Stimulated activated CD4-positive, alpha-beta T cell treated with anti-CD3 and anti-CD28 coated beads, Interleukin-2, amount 100 ng/mL, for 48 hours (primary cell): ENCODE data around the gene LIN28B.
"Not testable (repeated sequence)": the region's sequence is repeated elsewhere in the genome, so short reads cannot be mapped to it uniquely, and the experiment has no call there.

Experiments
- DNase-seq, 2 donors: peaks; one replicate each; pipeline ENCODE4 v3.0.0-alpha.2; 2020

LIN28B gene

GRCh38 chr6:104956731-104957294 is at the start of gene LIN28B:
Gene LIN28B, plus strand, starts transcription at chr6:104957107. Its CDS starts 144 bp downstream, at chr6:104957251.
- DNase-seq: no peak

DNA sequence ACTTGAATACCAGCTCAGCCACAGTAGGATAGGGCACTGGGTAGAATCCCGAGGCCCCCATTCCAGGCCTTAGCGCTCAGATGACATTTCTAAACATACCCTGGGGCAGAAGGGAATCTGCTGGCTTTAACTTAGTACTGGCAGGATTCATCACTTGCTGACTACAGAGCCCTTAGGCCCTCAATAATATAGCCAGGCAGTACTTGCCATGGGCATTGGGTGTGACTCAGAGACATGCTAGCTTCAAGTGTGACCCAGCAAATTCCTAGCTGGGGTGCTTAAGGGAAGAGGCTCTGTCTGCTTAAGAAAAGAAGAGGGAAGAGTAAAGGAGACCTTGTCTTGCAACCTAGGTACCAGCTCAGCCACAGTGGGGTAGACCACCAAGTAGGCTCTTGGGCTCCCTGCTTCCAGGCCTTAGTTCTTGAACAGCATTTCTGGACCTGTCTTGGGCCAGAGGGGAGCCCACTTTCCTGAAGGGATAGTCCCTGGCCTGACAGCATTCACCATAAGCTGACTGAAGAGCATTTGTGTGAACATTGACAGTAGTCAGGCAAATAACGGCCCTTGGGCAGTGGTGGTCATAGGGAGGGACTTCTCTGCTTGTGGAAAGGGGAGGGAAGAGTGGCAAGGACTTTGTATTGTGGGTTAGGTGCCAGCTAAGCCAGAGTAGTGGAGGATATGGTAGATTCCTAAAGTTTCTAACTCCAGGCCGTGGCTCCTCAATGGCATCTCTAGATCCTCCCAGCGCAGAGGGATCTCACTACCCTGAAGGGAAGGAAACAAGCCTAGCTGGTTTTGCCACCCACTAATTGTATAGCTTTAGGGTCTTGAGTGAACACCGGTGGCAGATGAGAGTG is 48.6 kb upstream of the LIN28B start:
- no peak for DNase-seq

DNA sequence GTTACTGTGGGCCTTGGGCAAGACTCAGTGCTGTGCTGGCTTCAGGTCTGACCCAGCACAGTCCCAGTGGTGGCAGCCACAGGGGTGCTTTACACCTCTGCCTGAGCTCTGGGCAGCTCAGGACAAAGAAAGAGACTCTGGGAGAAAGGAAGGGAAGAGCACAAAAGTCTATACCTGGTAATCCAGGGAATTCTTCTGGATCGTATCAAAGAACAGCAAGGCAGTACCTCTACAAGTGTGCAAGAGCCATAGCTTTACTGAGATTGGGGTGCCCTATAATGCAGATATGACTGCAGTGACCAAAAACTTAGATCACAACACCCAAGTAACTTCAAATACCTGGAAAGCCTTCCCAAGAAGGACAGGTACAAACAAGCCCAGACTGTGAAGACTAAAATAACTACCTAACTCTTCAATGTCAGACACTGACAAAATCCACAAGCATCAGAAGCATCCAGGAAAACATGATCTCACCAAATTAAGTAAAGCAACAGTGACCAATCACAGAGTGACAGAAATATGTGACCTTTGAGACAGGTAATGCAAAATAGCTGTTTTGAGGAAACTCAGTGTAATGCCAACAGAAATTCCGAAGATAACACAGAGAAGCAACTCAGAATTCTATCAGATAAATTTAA is 47.9 kb upstream of the LIN28B start:
- DNase-seq: no peak

- DNase-seq: no peak
Measured at GRCh38 chr6:104921896-104922295, 35.0 kb upstream of the LIN28B start.

DNA sequence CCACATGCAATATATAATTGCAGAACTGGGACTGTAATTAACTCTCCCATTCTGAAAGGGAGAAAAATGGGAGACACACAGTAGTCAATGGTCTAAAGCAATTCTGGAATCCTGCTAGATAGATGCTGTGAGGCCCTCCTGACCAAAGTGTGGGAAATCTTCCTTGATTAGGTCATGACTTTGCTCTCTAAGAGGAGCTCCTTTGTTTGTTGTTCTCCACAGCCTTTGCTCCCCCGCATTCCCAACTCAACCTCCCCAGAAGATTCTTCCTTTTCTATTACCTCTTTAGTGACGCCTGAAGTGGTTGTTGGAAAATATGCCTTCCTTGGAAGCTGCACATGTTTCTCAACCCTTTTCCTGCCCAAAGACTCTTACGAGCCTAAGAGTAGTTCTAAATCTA is 28.8 kb upstream of the LIN28B start:
- no peak for DNase-seq

DNA sequence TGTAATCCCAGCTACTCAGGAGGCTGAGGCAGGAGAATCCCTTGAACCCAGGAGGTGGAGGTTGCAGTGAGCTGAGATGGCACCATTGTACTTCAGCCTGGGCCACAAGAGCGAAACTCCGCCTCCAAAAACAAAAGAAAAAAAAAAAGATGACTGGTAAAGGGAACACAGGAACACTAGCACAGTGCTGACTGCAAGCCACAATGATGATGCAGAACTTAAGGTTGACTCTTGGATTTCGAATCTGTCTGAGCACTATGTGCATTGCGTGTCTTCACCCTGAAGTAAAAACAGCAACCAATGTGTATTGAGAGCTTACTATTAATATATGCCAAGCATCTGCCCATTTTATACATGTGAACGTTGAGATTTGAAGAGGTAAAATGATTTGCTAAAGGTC is 27.6 kb upstream of the LIN28B start:
- no peak for DNase-seq

DNA sequence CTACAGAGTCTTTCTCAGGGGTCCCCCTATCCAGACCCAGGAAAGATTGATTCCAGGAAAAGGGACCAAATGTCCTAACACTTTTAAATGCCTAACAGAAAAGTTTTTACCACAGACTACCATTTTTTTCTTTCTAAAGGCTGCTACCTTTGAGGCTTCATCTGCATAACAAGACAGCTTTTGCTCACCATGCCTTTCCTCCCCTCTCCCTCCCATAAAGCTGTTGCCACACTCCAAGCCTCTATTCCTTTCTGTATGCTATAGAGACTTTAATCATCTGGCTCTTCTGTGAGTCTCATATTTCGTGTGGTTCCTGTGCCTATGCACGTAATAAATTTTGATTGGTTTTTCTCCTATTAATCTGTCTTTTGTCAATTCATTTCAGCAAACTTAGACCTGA is 26.0 kb upstream of the LIN28B start:
- DNase-seq: no peak

DNA sequence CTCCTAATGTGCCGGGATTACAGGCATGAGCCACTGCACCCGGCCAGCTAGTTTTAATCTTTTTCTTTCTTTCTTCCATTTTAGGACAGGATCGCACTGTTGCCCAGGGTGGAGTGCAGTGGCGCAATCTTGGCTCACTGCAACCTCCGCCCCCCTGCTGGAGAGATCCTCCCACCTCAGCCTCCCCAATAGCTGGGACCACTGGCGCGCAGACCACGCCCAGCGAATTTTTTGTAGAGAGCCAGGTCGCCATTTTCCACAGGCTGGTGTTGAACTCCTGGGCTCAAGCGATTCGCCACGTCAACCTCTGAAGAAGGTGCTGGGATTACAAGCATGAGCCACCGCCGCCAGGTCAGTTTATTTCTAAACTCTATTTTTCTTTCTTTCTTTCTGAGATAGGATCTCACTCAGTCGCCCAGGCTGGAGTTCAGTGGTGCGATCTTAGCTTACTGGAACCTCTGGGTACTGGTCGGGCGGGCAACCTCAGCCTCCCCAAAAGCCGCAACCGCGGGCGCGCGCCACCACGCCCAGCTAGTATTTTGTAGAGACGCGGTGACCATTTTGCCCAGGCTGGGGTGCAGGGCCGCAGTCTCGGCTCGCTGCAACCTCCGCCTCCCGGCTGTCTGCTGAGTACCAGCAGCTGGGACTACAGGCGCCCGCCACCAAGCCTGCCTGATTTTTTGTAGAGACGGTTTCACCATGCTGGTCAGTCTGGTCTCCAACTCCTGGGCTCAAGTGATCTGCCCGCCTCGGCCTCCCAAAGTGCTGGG is 20.0 kb upstream of the LIN28B start:
- DNase-seq: no peak

DNA sequence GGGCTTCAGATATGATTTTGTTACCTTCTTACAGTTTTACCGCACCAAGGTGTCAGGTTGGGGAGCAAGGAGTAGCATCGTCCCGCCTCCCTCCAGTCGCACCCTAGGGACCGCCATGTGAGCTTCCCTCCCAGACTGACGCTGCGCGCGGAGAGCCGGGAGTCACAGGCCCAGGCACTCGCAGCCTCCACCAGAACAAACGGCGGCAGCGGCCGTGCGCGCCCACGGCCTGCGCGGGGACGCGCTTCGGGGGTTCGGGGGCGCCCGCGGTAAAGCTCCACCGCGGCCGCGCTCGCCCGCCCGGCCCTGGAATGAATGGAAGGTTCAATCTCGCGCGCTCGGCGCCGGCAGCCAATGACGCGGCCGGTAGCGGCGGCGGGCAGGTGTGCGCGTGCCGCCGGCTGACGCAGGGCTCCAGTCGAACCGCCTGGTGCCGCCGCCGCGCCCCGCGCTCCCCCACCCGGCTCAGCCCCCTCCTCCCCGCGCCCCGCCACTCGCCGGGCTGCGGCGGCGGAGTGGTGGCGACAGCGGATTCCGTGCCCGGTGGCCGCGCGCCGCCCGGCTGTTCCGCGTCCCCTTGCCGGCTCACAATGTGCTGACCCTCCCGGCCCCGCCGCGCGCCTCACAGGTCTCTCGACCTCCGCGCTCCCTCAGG is 16.5 kb upstream of the LIN28B start:
- no peak for DNase-seq

DNA sequence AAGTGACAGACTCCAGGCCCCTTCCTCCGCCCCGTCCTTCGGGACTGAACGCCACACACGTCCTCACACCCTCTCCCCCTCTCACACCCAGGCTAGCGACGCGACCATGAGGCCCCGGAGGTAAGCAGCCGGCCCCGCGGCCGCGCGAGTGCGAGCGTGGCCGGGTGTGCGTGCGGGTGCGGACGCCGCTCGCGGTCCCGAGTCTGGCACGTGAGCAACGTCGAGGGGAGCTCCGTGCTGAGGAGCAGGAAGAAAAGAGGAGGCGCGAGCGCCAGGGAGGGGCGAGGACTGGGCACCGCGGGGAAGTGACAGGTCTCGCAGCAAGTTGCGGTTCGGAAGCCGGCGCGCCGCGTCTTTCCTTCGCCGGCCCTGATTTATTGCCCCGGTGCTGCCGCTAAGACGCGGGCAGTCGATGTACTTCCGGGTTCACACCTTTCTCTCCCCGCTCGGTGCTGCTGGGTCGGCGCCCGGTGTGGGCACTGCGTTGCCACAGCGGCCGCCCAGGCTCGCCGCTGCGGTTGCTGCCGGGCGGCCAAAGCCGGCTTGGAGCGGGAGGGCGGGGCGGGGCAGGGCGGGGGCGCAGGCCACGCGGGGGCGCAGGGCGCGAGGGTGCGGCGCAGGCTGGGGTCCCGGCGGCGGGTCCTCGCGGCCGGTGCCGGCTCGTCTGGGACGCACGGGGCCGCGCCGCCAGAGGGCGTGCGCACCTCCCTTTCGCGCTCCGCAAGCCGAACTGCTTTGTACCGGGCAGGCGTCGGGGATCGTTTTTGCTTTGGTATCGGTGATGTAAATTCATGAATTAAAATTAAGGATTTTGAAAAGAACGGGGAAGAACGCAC is 15.8 kb upstream of the LIN28B start:
- DNase-seq: peak in 1 of 2 donors; percentile 36

DNA sequence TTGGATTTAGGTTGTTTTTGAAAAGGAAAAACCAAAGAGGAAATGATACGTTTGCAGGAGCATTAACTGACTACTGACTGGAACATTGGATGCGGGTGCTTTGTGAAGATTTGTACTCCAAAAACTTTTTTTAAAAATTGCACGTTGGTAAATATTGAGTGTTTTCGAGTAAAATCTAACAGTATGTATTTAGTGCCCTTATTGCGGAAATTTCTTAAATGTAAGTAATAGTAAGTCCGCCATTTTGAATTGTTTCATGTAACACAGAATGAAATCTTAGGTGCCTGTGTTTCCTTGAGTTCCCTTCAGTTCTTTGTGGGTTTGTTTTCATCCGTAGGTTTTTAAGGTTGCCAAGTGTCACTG is 15.2 kb upstream of the LIN28B start:
- no peak for DNase-seq

GRCh38 chr6:104943781-104944180 is 13.1 kb upstream of the LIN28B start:
- DNase-seq: no peak

- no peak for DNase-seq
Measured at GRCh38 chr6:104949206-104949605, 7.7 kb upstream of the LIN28B start.

GRCh38 chr6:104951677-104952076 is 5.2 kb upstream of the LIN28B start:
- no peak for DNase-seq

- DNase-seq: no peak
Measured at GRCh38 chr6:104952911-104953399, 4.0 kb upstream of the LIN28B start.

- not testable (repeated sequence) for DNase-seq
Measured at GRCh38 chr6:104953400-104954189, 3.3 kb upstream of the LIN28B start.

DNA sequence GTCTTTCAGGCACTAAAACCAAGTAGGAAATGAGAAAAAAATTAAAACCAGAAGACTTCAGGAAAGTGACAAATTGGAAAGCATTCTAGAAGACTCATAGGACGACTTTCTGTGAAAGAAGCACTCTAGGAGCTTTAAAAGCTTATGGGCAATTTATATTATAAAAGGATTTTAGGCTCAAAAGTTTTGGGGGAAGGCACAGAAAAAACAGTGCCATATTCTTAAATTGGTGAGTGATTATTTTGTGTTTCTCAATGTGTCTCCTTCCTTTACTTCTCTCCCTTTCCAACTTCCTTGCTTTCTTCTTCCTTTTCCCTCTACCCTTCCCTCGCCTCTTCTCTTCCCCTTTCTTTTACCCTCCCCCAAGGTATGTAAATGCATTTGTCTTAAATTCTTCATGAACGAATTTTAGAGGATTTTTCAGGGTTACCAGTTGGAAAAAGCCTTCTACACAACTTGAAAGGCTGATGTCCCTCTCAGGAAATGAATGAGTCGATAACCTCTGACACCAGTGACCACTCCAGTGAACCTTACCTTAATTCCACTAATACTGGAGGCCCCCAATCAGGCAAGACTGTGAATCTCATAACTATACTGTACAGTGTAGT is 2.6 kb upstream of the LIN28B start:
- DNase-seq: no peak

DNA sequence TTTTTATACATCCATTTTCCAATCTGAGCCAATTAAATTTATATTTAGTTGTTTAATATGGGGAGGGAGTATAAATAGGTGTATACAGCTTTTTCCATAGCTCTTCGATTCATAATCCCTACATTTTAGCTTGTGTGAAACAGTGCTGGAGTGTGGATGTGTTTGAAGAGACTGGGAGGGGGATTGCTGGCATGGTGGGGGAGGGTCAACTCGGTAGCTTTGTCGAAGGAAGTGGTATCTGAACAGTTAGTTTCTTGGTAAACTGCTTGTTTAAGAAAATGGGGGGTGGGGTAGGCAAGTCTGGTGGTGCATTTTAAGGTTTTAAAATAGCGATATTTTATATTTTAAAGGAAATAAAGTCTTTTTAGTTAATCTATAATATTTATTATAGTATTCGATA is 1.4 kb upstream of the LIN28B start:
- no peak for DNase-seq

- no peak for DNase-seq
Measured at GRCh38 chr6:104955927-104956730, 778 bp upstream of the LIN28B start.
